ENCODE data around the gene LMO1. TPM values are rescaled to one million over a fixed set of nuclear protein-coding genes. Genes with fewer than 3 reads are reported as not detected.

The LMO1 gene
- total and polyA plus RNA-seq, 2 of the 8 experiments (the other 6 are each of a cell fraction or from before 2014, with no cell fraction given): 0.17 TPM; not detected in 1

GRCh38 chr11:8192896-8193209 is 70.8 kb downstream of the LMO1 start:
- 75% methylated on average over 5 of the region's 5 CpGs; no CpG with 5 or more reads in 1 of the 2 experiments for WGBS, 2 experiments (ENCODE audit: extremely low coverage in 1 of 2, insufficient coverage in 1 of 2, insufficient read length in 1 of 2, insufficient replicate concordance in 2 of 2, low coverage in 1 of 2, low lambda C conversion rate in 2 of 2, missing lambda C conversion rate in 1 of 2)
- no peak overlapping the region; the same call in 1 of the 2 replicates for H2BK20ac ChIP-seq (ENCODE audit: low read length)
- ChIA-PET POLR2A (ENCODE audit: partially characterized antibody) (interaction anchor here (0.9 to 1.9 kb wide), 2 partner anchors 11 to 25 kb away, joined by 3 to 4 read pairs; no protein-coding TSS in a partner anchor), CTCF (ENCODE audit: partially characterized antibody) (interaction anchor here (0.6 to 13.8 kb wide), 41 partner anchors 9 to 1494 kb away, joined by 3 to 342 read pairs (median 4); partner anchors contain the start of genes LMO1 and RIC3)
- H3K9ac ChIP-seq (replicated peaks in 1 of 4; ENCODE audit: extremely low read depth in 1 of 4, low read depth in 3 of 4, low read length in 3 of 4): no peak overlapping the region
- no peaks in the 10 kb centered on the region for H4K20me1 ChIP-seq (replicated peaks in 1 of 2; ENCODE audit: control insufficient read depth in 1 of 2, insufficient read depth in 2 of 2, low read length in 2 of 2)
- H3K4ac ChIP-seq (replicated peaks; ENCODE audit: insufficient read length, low read depth, low read length): no peak overlapping the region
- no peak overlapping the region for H2BK12ac ChIP-seq (ENCODE audit: low read depth, low read length)
- no peak overlapping the region for H3K27ac ChIP-seq (ENCODE audit: low read depth, low read length)
- no peak overlapping the region for H3K18ac ChIP-seq (ENCODE audit: extremely low read depth, low read length)
- H3K36me3 ChIP-seq (ENCODE audit: control insufficient read depth in 2 of 4, insufficient read depth in 4 of 4, low read length in 3 of 4): no peaks in the 10 kb centered on the region
- H3K4me3 ChIP-seq (ENCODE audit: extremely low read depth in 1 of 4, insufficient read depth in 2 of 4, low read depth in 3 of 4, low read length in 4 of 4): no peak overlapping the region
- H3K9me3 ChIP-seq (ENCODE audit: insufficient read depth in 2 of 2, low read depth in 1 of 2, low read length in 1 of 2): no peaks in the 10 kb centered on the region
- H3K23ac ChIP-seq (ENCODE audit: insufficient read length): no peak overlapping the region
- no peak overlapping the region for H2AK5ac ChIP-seq (ENCODE audit: low read depth, low read length)
- no peak overlapping the region for H3K14ac ChIP-seq (ENCODE audit: insufficient read length)
- H2BK15ac ChIP-seq (ENCODE audit: low read length): no peak overlapping the region
- no peak overlapping the region for H2BK5ac ChIP-seq (ENCODE audit: low read depth, low read length)
- peak overlapping the region; percentile 98 for H2AFZ ChIP-seq (ENCODE audit: low read length)
- peak overlapping the region in 1 of 2 experiments; percentile 27; a peak in 1 of 4 replicates for H3K4me2 ChIP-seq (ENCODE audit: insufficient read depth in 1 of 2, low read depth in 2 of 2, low read length in 2 of 2)
- H3K79me1 ChIP-seq (ENCODE audit: low read depth, low read length): no peaks in the 10 kb centered on the region
- H3K4me1 ChIP-seq (replicated peaks in 1 of 4; ENCODE audit: control insufficient read depth in 3 of 4, insufficient read depth in 4 of 4, low read length in 3 of 4): peaks cover 0 to 3% (median 0%) of the 10 kb centered on the region in 4 experiments; a peak in 2 of 7 replicates
- FAIRE-seq (no peak), DNase-seq (ENCODE audit: low read depth in 1 of 2, low spot score in 2 of 2) (no peak)
- no peaks in the 10 kb centered on the region for H3K79me2 ChIP-seq (ENCODE audit: control insufficient read depth in 1 of 2, insufficient read depth in 2 of 2, low read length in 2 of 2)
- no peak overlapping the region for H2BK120ac ChIP-seq (replicated peaks; ENCODE audit: low read depth, low read length)
- TF ChIP-seq FOSL1 (IDR thresholded peaks at IDR 0.05; ENCODE audit: insufficient read depth, low read depth, low read length) (no peak), USF2 (IDR thresholded peaks at IDR 0.05; ENCODE audit: low read length) (peak; percentile 37; the same call in 1 of the 2 replicates)
- H3K27me3 ChIP-seq (replicated peaks in 1 of 4; ENCODE audit: control insufficient read depth in 3 of 4, extremely low read depth in 1 of 4, insufficient read depth in 3 of 4, low read length in 3 of 4): peaks cover 0 to 10% (median under 1%) of the 10 kb centered on the region in 4 experiments; a peak in 1 of 7 replicates
- no peaks in the 10 kb centered on the region; the same call in 1 of the 2 replicates for H3K23me2 ChIP-seq (ENCODE audit: low read depth, low read length)
- no peak overlapping the region for H3K56ac ChIP-seq (replicated peaks; ENCODE audit: insufficient read length, low read depth, low read length)
- H4K91ac ChIP-seq (replicated peaks; ENCODE audit: insufficient read length, low read length): peak overlapping the region; percentile 35
- peak overlapping the region; percentile 80; the same call in 1 of the 2 replicates for H4K8ac ChIP-seq (ENCODE audit: extremely low read depth, insufficient read depth, low read length)
- no peak overlapping the region for H4K5ac ChIP-seq (ENCODE audit: insufficient read length, low read depth, low read length)
